ENCODE measurements around the gene NUFIP2.
"Not testable (repeated sequence)": the region's sequence is repeated elsewhere in the genome, so short reads cannot be mapped to it uniquely, and the experiment has no call there.

The NUFIP2 gene

DNA sequence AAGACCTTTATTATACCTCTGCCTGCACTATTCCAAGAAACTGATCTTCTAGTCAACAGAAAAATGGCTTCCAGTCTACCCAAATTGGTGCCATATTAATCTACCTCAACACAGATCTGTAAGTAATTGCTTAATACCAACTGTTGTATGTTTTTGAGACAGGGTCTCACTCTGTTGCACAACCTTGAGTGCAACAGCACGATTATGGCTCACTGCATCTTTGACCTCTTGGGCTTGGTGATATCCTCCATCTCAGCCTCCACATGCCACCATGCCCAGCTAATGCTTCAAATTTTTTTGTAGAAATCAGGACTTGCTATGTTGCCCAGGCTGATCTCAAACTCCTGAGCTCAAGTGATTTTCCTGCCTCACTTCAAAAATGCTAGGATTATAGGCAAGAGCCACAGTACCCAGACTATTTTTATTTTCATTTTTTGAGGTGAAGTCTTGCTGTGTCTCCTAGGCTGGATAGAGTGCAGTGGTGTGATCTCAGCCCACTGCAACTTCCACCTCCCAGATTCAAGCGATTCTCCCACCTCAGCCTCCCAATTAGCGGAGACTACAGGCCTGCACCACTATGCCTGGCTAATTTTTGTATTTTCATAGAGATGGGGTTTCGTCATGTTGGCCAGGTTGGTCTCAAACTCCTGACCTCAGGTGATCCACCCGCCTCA lies 14.4 kb downstream of the NUFIP2 start:
- no peak for DNase-seq (ENCODE audit: low read depth in 2 of 2)

DNA sequence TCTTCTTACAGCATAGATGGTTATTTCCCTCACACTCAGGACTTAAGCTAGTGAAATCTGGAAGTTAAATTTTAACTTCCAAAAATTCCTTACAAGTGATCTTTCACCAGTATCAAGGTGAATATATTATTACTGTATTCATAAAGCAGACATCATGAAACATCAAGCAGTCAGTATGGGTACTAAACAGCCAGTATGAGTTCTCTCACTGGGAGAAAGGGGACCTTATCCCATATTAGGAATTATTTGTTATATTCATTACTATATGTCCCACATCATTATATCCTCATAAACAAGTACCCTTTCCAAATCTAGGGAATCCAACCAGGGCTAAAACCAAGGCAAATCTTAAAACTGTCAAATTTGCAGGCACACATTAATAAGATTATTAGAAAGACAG lies 15.3 kb downstream of the NUFIP2 start:
- DNase-seq (ENCODE audit: low read depth in 2 of 2) = no peak

DNA sequence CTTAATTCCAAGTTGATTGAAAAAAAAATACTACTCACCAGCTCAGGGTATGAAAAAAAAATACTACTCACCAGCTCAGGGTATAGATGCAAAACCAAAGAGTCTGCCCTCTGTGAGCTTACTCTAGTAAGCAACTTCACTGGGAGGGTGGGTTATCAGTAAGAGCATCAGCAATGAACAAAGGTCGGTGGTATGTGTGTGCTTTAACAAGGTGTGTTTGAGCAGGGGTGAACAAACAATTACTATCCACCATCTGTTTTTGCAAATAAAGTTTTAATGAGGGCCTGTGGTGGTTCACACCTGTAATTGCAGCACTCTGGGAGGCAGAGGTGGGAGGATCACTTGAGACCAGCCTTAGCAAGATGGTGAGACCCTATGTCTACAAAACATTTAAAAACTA lies 20.0 kb downstream of the NUFIP2 start:
- DNase-seq (ENCODE audit: low read depth in 2 of 2) = no peak

DNA sequence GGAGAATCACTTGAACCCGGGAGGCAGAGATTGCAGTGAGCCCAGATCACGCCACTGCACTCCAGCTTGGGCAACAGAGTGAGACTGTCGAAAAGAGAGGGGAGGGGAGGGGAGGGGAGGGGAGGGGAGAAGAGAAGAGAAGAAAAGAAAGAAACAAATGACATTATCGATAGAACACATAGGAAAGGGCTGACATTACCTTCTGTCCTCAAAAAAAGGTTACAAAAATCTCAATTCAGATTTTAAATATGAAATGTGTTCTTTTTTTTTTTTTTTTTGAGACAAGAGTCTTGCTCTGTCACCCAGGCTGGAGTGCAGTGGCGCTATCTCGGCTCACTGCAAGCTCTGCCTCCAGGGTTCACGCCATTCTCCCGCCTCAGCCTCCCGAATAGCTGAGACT lies 22.0 kb downstream of the NUFIP2 start:
- not testable (repeated sequence) for DNase-seq (ENCODE audit: low read depth in 2 of 2)

DNA sequence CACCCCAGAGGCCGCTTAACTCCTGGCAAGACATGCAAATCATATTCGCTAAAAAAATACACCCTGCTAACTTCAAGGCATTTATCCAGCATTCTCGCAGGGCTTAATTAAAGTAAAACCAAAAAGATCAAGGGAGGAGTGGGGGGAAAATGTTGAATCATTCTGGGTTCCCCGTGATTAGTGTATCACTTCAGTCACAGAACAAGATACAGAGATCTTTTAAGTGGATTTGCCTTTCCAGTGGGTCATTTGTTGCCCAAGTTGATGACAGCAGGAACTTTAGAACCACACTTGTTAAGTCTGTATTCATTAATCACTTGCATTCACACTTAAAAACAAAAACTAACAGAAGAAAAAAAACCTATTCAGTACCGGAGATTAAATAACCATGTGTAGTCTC lies 30.0 kb downstream of the NUFIP2 start:
- no peak for DNase-seq (ENCODE audit: low read depth in 2 of 2)

DNA sequence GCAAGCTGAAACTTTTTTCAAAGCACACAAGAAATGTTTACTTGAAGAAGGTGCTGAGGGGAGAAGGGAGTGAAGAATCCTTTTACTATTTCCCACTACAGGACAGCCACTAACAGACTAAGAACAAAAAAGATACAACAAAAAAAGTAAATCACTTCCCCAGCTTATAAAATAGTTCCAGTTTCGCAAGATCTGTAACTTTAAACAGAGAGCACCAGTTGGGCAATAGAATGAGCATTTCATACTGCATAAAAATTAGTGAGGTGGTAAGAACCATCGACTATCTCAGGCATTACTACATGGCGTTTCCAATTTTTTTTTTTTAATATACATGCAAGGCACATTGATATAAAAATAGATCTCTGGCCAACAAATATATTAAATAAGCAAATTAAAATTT lies 36.2 kb downstream of the NUFIP2 start:
- DNase-seq (ENCODE audit: low read depth in 2 of 2) = no peak

DNA sequence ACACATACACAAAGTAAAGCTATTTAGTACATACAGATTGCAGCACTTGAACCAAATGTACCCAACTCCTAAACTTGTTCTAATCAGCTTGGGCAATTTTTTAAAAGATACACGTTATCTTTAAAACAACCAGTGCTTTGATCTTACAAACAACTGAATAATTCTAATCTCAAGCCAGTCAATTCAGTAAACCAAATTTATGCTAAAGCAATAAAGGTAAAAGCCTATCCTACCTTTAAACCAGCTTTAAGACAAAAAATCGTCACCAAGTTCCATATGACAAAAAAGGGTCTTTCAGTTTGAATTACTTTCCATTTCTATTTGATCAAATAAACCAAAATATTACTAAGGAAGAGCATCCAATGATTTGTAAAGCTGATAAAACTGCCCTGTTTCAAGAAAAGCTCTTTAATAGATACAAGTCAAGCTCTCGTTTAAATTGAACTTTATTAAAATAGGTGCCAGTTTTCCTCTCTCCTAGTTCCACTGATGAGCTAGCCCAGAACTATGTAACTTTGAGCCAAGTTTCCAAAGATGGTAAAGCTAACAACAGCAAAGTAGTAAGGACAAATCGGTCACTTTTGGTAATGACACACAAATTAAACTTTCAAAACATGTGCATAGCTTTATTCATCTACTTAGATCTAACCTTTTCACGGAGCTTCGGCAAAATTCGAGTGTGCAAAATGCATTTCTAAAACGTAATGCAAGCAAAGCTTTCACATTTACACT lies 37.0 kb downstream of the NUFIP2 start:
- DNase-seq (ENCODE audit: low read depth in 2 of 2) = no peak

DNA sequence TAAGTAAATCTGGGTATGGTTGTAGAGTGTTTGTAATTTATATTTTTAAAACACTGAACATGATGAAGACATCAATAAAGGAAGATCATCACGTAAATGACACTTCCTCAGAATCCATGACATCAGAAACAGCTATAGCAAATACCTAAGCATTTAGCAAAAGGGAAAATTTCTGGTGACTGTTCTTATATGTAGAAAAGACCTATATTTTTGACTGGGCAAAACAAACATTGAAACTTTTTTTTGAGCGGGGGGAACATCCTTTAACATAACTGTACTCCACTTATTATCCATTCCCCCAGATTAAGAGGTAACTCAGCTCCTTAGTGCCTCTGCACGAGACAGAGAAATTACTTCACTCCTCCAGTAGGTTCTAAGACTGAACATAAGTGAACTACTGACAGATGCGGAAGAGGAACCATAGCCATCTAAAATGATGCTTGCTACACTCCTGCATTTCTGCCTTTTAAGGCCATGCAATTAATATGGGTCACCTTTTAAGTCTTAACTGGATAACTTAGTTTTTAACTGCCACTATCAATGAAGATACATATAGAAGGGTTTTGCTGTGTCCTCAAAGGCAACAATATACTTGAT lies 37.9 kb downstream of the NUFIP2 start:
- DNase-seq (ENCODE audit: low read depth in 2 of 2) = no peak

DNA sequence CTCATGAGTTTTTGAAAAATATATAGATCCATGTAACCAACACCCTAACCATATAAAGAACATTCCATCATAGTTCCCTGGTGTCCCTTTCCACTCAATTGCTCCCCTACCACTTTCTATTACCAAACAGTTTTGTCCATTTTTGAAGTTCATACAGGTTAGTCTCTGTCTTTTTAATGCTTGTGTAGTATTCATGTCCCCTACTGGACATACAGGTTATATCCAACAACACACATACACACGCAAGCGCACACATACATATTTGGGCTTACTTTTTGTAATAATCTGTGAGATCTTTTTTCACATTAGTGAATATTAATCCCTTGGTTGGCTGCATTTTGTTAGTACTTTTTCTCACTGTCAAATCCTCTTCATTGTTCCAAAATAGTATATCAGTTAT lies 40.9 kb downstream of the NUFIP2 start:
- DNase-seq (ENCODE audit: low read depth in 2 of 2) = no peak

DNA sequence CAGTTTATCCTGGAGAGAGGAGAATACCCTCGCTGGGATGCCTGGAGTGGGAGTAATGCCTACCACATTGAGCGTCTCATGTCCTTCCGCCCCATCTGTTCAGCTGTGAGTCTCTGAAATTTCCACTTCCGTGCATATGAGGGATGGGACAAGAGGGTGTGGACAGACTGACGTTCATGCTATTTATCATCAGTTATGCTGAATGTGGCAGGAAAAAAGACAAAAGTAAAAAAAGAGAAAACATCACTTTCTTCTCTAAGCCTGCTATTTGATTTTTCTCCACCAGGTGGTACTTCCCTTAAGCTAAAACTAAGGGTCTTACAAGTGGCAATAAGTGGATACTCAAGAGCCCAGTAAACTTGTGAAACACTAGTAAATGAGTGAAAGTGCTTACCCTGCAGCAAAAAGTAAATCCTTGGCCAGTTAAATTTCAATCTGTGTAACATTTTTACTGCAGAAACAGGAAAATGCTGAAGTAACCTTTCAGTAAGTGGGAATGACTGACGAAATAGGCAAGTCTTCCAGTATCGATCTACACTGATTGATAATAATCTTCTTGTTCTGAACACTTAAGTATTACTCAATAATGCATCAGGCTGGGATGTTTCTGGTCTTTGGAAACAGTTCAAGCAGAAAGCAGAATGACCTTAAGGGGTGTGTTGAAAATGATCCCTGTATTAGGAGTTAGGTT lies 41.7 kb downstream of the NUFIP2 start:
- no peak for DNase-seq (ENCODE audit: low read depth in 2 of 2)

DNA sequence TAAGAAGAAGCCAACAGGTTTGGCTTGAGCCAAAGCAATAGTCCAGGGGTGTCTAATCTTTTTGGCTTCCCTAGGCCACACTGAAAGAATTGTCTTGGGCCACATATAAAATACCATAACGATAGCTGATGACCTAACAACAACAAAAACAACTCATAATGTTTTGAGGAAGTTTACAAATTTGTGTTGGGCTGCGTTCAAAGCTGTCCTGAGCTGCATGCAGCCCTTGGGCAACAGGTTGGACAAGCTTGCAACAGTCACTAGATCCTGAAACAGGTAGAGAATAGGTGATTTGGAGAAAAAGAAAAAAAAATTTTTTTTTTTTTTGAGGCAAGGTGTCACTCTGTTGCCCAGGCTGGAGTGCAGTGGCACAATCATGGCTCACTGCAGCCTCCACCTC lies 42.8 kb downstream of the NUFIP2 start:
- no peak for DNase-seq (ENCODE audit: low read depth in 2 of 2)

DNA sequence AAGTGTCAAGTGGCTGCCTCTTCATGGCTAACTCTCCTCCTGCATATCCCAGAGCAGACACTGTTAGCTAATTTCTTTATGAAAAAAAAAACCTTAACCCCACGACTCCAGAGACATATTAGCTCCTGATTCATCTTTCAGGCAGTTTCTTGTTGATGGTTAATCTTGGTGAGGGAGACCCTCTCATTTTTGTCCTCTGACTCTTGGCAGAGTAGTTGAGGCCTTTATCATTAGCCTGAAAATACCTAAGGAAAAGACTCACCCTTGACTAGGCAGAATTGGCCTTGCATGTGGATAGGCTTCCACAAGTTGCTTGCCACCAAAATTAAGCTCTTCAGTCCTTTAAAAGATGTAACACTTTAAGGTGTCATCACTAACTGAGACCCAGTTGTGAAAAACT lies 43.3 kb downstream of the NUFIP2 start:
- DNase-seq (ENCODE audit: low read depth in 2 of 2) = no peak

DNA sequence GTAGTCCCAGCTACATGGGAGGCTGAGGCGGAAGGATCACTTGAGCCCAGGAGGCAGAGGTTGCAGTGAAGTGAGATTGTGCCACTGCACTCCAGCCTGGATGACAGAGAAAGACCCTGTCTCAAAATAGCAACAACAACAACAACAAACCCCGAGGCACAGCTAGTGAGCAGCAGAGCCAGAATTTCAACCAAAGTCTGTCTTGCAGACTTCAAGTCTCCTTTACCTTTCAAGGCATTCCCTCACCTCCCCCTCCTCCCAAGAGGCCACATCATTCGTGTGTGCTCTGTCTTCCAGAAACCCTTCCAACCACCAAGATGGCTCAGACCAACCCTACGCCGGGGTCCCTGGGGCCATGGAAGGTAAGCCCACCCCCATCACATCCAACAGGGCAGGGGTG lies 45.1 kb downstream of the NUFIP2 start:
- no peak for DNase-seq (ENCODE audit: low read depth in 2 of 2)

DNA sequence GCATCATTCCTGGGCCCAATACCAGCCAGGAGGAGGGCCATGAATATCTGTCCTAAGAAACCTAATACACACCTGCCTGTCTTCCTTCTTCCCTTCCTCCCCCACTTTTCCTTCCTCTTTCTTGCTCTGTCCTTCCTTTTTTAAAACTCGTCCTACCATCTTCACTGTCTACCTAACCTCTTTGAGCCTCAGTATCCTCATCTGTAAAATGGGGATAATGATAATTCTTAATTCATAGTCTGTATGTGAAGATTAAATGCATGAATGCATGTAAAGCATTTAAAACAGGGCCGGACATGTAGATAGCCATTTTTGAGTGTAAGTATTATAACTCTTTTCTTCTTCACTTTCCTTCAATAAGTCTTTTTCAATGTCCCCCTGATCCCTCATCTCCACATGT lies 46.7 kb downstream of the NUFIP2 start:
- no peak for DNase-seq (ENCODE audit: low read depth in 2 of 2)

DNA sequence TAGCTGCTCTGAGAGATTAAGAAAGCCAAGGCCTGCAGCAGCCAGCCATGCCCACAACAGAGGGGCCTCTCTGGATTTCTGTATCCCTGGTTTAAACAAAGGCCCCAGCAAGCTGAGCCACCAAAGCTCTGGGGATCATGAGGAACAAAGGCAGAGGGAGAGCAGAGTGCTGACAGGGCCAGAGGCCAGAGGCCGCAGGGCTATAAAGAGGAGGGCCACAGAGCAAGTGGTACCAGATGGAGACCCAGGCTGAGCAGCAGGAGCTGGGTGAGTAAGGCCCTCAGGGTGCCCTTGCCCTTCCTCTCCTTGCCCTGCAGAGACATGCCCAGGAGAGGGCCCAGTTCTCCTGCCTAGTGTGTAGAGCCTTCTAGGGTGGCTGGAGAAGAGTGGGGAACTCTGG lies 47.3 kb downstream of the NUFIP2 start, which contains the start of gene CRYBA1:
Gene CRYBA1 (plus strand): TSS at position 232 of the 400 bp plus-strand sequence. CDS start 5 bp downstream, at position 237.
- DNase-seq (ENCODE audit: low read depth in 2 of 2) = no peak

DNA sequence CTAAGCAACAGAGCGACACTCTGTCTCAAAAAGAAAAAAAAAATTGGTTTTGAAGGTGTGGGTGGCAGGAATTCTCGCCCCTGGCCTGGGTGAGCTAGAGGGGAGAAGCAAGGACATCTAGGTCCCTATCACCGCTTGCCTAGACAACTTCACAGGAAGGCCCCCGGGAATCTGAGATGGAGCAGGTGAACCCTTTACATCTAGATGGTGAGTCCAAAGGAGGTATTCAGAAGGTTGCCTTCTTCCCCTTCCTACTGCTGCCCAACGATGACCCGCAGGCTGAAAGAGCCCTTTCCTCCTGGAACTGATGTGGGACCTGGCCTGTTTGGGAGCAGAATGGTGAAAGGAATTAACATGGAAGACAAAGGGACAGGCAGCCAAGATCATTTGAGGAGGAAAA lies 48.5 kb downstream of the NUFIP2 start:
- DNase-seq (ENCODE audit: low read depth in 2 of 2) = no peak

DNA sequence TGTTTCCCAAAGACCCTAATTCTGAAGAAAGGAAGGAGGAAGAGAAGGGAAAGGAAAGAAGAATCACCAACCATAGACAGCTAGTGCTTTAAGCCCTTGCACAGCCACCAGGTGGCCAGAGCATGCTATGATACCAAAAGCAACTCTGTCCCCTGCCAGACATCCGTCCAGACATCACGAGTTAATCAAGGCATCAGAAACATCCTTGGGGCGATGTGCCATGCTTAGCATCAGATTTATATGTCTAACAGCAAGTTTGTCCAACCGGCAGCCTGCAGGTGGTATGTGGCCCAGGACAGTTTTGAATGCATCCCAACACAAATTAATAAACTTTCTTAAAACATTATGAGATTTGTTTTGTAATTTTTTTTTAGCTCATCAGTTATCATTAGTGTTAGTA lies 50.2 kb downstream of the NUFIP2 start:
- no peak for DNase-seq (ENCODE audit: low read depth in 2 of 2)

DNA sequence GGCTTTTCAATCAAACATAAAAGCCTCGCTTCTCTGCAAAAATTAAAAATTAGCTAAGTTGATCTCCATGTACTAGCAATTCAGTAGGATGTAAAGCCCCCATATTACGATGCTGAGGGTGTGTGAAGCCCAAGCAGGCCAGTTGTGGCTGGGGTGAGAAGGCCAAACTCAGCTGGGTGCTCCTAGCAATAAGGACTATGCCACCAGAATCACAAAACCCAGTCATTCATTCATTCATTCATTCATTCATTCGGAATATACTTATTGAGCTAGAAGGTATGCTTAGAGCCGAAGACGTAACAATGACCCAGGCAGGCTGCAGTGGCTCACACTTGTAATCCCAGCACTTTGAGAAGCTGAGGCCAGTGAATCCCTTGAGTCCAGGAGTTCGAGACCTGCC lies 51.2 kb downstream of the NUFIP2 start:
- DNase-seq (ENCODE audit: low read depth in 2 of 2) = no peak

DNA sequence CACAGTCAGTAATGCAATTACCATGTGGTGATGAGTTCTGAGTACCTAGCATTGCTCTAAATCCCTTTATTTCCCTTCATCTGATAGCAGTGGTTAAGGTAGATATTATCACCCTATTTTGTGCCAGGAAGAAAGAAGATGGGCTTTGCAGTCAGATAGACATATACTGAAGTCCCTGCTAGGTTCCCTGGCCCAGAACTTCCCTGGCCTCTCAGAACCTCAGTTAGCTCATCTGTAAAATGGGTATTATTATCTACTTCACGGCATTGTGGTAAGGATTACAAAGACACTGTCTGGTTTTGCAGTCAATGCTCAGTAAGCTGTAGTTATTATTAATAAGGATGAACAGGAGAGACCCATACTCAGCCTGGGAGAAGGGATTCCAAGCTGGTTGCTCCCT lies 51.9 kb downstream of the NUFIP2 start:
- no peak for DNase-seq (ENCODE audit: low read depth in 2 of 2)

DNA sequence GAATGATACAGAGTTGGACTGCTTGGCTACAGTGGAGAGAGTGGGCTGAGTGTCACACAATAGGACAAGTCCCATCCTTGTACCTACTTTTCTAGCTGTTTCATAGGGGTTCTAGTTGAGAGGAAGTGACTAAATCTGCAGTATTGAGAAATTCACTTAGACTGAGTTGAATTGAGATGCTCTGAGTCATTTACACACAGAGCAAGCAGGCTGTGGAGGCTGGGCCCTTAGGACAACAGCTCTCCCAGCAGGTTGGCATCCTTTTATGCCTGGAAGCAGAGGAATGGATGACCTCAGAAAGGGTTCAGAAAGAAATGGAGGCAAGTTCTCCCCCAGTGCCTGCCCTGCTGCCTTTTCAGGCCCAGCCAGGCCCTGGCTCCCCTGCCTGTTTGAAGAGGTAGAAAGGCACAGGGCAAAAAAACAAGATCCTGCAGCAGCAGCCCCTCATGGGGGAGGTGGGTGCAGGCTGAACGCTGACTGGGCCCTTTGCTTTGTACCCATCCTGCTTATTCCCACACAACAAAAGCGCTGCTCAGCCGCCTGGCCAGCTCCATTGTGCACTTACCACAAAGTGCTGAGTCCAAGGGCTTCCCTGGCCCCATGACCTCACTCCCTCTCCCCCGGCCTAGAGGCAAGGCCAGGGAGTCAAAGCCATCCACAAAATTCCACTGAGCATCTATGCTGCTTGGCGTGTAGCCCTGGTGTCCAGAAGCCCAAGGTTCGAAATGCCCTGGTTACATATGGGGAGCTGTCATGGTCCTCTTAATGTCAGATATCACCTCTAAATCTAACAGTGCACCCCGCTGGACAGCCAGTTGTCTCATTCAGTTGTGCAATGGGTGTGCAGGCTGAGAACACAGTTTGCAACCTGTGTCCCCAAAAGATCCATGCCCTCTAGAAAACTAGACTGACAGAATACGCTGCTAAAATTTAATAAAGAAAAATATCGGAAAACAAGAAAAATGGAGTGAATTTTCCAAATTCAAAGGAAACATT lies 52.7 kb downstream of the NUFIP2 start:
- peak; percentile 10 to 14 for DNase-seq (ENCODE audit: low read depth in 2 of 2)

DNA sequence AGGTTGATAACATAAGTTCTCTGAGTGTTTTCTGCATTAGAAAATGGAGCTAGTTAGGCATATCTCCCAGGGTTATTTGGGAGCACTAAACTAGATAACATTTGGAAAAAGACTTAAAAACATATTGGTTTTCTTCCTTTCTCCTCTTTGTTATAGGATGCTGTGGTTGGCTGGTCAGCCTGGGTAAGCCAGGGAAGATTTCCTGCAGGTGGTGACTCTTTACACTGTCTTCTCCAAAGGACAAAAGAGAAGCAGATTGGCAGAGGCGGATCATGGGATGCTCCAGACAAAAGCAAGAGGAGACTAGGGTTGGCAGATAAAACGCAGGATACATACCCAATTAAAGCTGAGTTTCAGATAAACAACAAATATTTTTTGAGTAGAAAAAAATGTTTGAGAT lies 53.5 kb downstream of the NUFIP2 start:
- DNase-seq (ENCODE audit: low read depth in 2 of 2) = no peak

Data from stimulated activated CD4-positive, alpha-beta T cell treated with anti-CD3 and anti-CD28 coated beads, Interleukin-15, amount 100 ng/mL, for 48 hours (primary cell).